Measurements from ENCODE around the gene CFAP58.

DNA sequence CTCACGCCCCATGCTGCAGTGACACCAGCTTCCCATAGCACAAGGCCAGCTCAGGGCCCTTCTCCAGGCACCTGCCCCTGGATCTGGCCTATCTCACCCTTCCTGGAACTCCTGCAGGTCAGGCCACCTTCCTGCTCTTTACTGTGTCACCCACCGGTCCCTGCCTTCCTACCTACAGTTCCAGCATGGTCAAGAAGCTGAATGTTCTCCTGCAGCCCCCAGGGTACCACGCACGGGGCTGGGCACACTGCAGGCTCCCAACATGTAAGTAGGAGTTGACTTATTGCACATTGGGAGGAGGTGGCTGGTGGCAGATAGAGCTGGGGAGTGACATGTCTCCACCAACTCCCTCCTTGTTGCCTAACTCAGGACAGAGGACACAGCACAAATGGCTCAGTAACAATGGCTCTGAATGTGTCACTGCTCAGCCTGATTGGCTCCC, 29.9 kb upstream of the CFAP58 start:
- TF ChIP-seq, protein P1, sequence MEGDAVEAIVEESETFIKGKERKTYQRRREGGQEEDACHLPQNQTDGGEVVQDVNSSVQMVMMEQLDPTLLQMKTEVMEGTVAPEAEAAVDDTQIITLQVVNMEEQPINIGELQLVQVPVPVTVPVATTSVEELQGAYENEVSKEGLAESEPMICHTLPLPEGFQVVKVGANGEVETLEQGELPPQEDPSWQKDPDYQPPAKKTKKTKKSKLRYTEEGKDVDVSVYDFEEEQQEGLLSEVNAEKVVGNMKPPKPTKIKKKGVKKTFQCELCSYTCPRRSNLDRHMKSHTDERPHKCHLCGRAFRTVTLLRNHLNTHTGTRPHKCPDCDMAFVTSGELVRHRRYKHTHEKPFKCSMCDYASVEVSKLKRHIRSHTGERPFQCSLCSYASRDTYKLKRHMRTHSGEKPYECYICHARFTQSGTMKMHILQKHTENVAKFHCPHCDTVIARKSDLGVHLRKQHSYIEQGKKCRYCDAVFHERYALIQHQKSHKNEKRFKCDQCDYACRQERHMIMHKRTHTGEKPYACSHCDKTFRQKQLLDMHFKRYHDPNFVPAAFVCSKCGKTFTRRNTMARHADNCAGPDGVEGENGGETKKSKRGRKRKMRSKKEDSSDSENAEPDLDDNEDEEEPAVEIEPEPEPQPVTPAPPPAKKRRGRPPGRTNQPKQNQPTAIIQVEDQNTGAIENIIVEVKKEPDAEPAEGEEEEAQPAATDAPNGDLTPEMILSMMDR (IDR thresholded peaks at IDR 0.05): no peak
- TF ChIP-seq EP300 (IDR thresholded peaks at IDR 0.05) (no peak), POLR2A (IDR thresholded peaks at IDR 0.05; ENCODE audit: low read depth) (no peak)
